Activated T-cell treated with anti-CD3 and anti-CD28 coated beads, Interleukin-2, amount 50 U/mL, for 72 hours (primary cell): Measurements from ENCODE around the gene PCDHA7. TPM values are rescaled to one million over a fixed set of nuclear protein-coding genes. Genes with fewer than 3 reads are reported as not detected.
"Not testable (repeated sequence)": the region's sequence is repeated elsewhere in the genome, so short reads cannot be mapped to it uniquely, and the experiment has no call there.

Source experiments
- ATAC-seq, 2 donors: fragments of 150-1000 bp; cut with Tn5 transposase; replicated peaks in 1 of 2; 2 replicates each; pipeline ENCODE4 v1.10.0; 2021; ENCODE audit warnings: moderate library complexity in 2 of 2, mild to moderate bottlenecking in 1 of 2
- DNase-seq, 2 donors: peaks; one replicate each; pipeline ENCODE4 v3.0.0; 2021 to 2022; ENCODE audit warnings: mixed read lengths in 1 of 2
- H3K27ac Mint-ChIP-seq: one replicate; pipeline ENCODE4 v1.8.0; 2022; ENCODE audit warnings: mild to moderate bottlenecking, moderate library complexity, mixed read lengths
- H3K27me3 Mint-ChIP-seq: one replicate; pipeline ENCODE4 v1.8.0; 2022; ENCODE audit warnings: low read depth, mixed read lengths
- H3K36me3 Mint-ChIP-seq, 2 donors: one replicate each; pipeline ENCODE4 v1.8.0; 2022; ENCODE audit warnings: mixed read lengths in 2 of 2, mild to moderate bottlenecking in 1 of 2; ENCODE audit not compliant: insufficient read depth in 2 of 2
- H3K4me1 Mint-ChIP-seq: one replicate; pipeline ENCODE4 v1.8.0; 2022; ENCODE audit warnings: low read depth, mixed read lengths
- H3K4me3 Mint-ChIP-seq, 2 donors: one replicate each; pipeline ENCODE4 v1.8.0; 2022; ENCODE audit warnings: mild to moderate bottlenecking in 2 of 2, mixed read lengths in 2 of 2, moderate library complexity in 2 of 2
- H3K9me3 Mint-ChIP-seq, 2 donors: one replicate each; pipeline ENCODE4 v1.8.0; 2022; ENCODE audit warnings: mixed read lengths in 2 of 2
- total RNA-seq, 2 donors: library from RNA; stranded (reverse); gene quantifications; one replicate each; pipeline ENCODE4 v1.2.3, GENCODE V29; 2022

The PCDHA7 gene
- total RNA-seq, 2 donors from 2014 or later: not detected

GRCh38 chr5:140802381-140802780 is 31.7 kb upstream of the PCDHA7 start:
- H3K36me3 Mint-ChIP-seq, H3K27me3 Mint-ChIP-seq, H3K9me3 Mint-ChIP-seq, H3K27ac Mint-ChIP-seq, H3K4me1 Mint-ChIP-seq, ATAC-seq, H3K4me3 Mint-ChIP-seq, DNase-seq: not testable (repeated sequence)

GRCh38 chr5:140802781-140803271 is 31.2 kb upstream of the PCDHA7 start:
- H3K4me3 Mint-ChIP-seq: no peak overlapping the region
- H3K27ac Mint-ChIP-seq: no peak overlapping the region
- ATAC-seq (no peak), DNase-seq (no peak)
- H3K36me3 Mint-ChIP-seq: peaks cover 5 to 6% of the 10 kb centered on the region in 2 donors
- H3K4me1 Mint-ChIP-seq: no peaks in the 10 kb centered on the region
- H3K9me3 Mint-ChIP-seq: peaks cover 4 to 8% of the 10 kb centered on the region in 2 donors
- peaks cover 7% of the 10 kb centered on the region for H3K27me3 Mint-ChIP-seq

GRCh38 chr5:140806834-140807775 is 27.0 kb upstream of the PCDHA7 start, which contains the start of gene PCDHA4:
Gene PCDHA4 (plus strand): TSS chr5:140807068.
- Mint-ChIP-seq H3K36me3 (peaks cover 10% of the 10 kb centered on the region in 2 donors), H3K27me3 (no peaks in the 10 kb centered on the region), H3K4me3 (no peak within 1 kb of the TSS), H3K9me3 (peaks cover 5 to 13% of the 10 kb centered on the region in 2 donors), H3K4me1 (no peaks in the 10 kb centered on the region), H3K27ac (no peak within 1 kb of the TSS)
- DNase-seq (no peak), ATAC-seq (no peak)

- ATAC-seq: not testable (repeated sequence)
Measured at GRCh38 chr5:140808241-140808888, 25.7 kb upstream of the PCDHA7 start.

GRCh38 chr5:140808889-140809291 is 25.2 kb upstream of the PCDHA7 start:
- H3K4me1 Mint-ChIP-seq: no peaks in the 10 kb centered on the region
- no peak overlapping the region for H3K4me3 Mint-ChIP-seq
- no peak for ATAC-seq
- peaks cover 9 to 11% of the 10 kb centered on the region in 2 donors for H3K36me3 Mint-ChIP-seq
- no peaks in the 10 kb centered on the region for H3K27me3 Mint-ChIP-seq
- H3K9me3 Mint-ChIP-seq: peaks cover 8 to 13% of the 10 kb centered on the region in 2 donors
- no peak for DNase-seq
- no peak overlapping the region for H3K27ac Mint-ChIP-seq

More at GRCh38 chr5:140808241-140808888, 25.7 kb upstream of the PCDHA7 start:
- not testable (repeated sequence) for H3K4me1 Mint-ChIP-seq, H3K27ac Mint-ChIP-seq, H3K4me3 Mint-ChIP-seq, DNase-seq, H3K27me3 Mint-ChIP-seq
- H3K36me3 Mint-ChIP-seq: peaks cover 10 to 13% of the 10 kb centered on the region in 2 donors
- H3K9me3 Mint-ChIP-seq: peaks cover 8 to 15% of the 10 kb centered on the region in 2 donors

- Mint-ChIP-seq H3K9me3 (peaks cover 0 to 3% of the 10 kb centered on the region in 2 donors), H3K27ac (no peak within 1 kb of the TSS), H3K36me3 (peaks cover 3 to 5% of the 10 kb centered on the region in 2 donors), H3K27me3 (peaks cover 9% of the 10 kb centered on the region), H3K4me1 (no peaks in the 10 kb centered on the region), H3K4me3 (no peak within 1 kb of the TSS)
- no peak for ATAC-seq
- peak; percentile 8 to 20 for DNase-seq
Measured at GRCh38 chr5:140821375-140822280, 12.4 kb upstream of the PCDHA7 start, which contains the start of gene PCDHA5. Gene PCDHA5 (plus strand): TSS chr5:140821613.

- ATAC-seq: no peak
- no peak for DNase-seq
- Mint-ChIP-seq H3K27ac (no peak overlapping the region), H3K27me3 (peaks cover 16% of the 10 kb centered on the region), H3K36me3 (peaks cover 3 to 5% of the 10 kb centered on the region in 2 donors), H3K9me3 (peaks cover 0 to 7% of the 10 kb centered on the region in 2 donors), H3K4me3 (no peak overlapping the region), H3K4me1 (no peaks in the 10 kb centered on the region)
Measured at GRCh38 chr5:140822281-140822629, 11.8 kb upstream of the PCDHA7 start.

GRCh38 chr5:140822969-140823368 is 11.1 kb upstream of the PCDHA7 start:
- H3K27ac Mint-ChIP-seq, H3K4me3 Mint-ChIP-seq, H3K36me3 Mint-ChIP-seq, ATAC-seq, H3K4me1 Mint-ChIP-seq, H3K9me3 Mint-ChIP-seq, DNase-seq: not testable (repeated sequence)
- peaks cover 17% of the 10 kb centered on the region for H3K27me3 Mint-ChIP-seq

- Mint-ChIP-seq H3K4me3 (no peak overlapping the region), H3K36me3 (peaks cover 3 to 9% of the 10 kb centered on the region in 2 donors), H3K27ac (no peak overlapping the region), H3K27me3 (peaks cover 20% of the 10 kb centered on the region), H3K9me3 (peaks cover 1 to 7% of the 10 kb centered on the region in 2 donors), H3K4me1 (no peaks in the 10 kb centered on the region)
- ATAC-seq: no peak
- no peak for DNase-seq
Measured at GRCh38 chr5:140823475-140823874, 10.6 kb upstream of the PCDHA7 start.

- H3K27me3 Mint-ChIP-seq: peaks cover 26% of the 10 kb centered on the region
- peaks cover 0 to 14% of the 10 kb centered on the region in 2 donors for H3K36me3 Mint-ChIP-seq
- H3K4me3 Mint-ChIP-seq: no peak within 1 kb of the TSS
- no peaks in the 10 kb centered on the region for H3K4me1 Mint-ChIP-seq
- ATAC-seq: no peak
- no peak for DNase-seq
- peaks cover 7% of the 10 kb centered on the region in 2 donors for H3K9me3 Mint-ChIP-seq
- H3K27ac Mint-ChIP-seq: no peak within 1 kb of the TSS
Measured at GRCh38 chr5:140827704-140828361, 6.2 kb upstream of the PCDHA7 start, which contains the start of gene PCDHA6. Gene PCDHA6 (plus strand): TSS chr5:140827960. CDS start chr5:140828092, 132 bp downstream.

GRCh38 chr5:140828362-140828737 is 5.7 kb upstream of the PCDHA7 start:
- no peak for ATAC-seq
- Mint-ChIP-seq H3K27me3 (peaks cover 29% of the 10 kb centered on the region), H3K9me3 (peaks cover 7 to 9% of the 10 kb centered on the region in 2 donors), H3K4me1 (no peaks in the 10 kb centered on the region), H3K27ac (no peak overlapping the region), H3K36me3 (peaks cover 0 to 14% of the 10 kb centered on the region in 2 donors), H3K4me3 (no peak overlapping the region)
- DNase-seq: no peak
